Measurements from ENCODE around the gene BRI3.

BRI3 gene

DNA sequence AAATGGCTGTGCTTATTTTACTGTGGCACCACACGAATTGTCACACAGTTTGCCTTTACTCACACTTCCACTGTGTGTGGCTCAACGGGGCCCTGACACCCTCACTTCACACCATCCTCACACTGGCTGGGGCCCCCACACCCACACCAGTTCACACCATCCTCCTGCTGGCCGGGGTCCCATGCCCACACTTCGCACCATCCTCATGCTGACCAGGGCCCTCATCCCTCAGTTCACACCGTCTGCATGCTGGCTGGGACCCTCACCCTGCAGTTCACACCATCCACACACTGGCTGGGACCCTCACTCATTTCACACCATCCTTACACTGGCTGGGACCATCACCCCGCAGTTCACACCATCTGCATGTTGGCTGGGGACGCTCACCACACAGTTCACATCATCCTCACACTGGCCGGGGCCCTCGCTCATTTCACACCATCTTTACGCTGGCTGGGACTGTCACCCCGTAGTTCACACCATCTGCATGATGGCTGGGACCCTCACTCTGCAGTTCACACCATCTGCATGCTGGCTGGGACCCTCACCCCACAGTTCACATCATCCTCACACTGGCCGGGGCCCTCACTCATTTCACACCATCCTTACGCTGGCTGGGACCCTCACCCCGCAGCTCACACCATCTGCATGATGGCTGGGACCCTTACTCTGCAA, 36.0 kb downstream of the BRI3 start:
- no peak overlapping the region for H3K4me2 ChIP-seq
- H3K9ac ChIP-seq: no peak overlapping the region
- H3K36me3 ChIP-seq (ENCODE audit: insufficient read depth): no peaks in the 10 kb centered on the region
- TF ChIP-seq, protein P1, sequence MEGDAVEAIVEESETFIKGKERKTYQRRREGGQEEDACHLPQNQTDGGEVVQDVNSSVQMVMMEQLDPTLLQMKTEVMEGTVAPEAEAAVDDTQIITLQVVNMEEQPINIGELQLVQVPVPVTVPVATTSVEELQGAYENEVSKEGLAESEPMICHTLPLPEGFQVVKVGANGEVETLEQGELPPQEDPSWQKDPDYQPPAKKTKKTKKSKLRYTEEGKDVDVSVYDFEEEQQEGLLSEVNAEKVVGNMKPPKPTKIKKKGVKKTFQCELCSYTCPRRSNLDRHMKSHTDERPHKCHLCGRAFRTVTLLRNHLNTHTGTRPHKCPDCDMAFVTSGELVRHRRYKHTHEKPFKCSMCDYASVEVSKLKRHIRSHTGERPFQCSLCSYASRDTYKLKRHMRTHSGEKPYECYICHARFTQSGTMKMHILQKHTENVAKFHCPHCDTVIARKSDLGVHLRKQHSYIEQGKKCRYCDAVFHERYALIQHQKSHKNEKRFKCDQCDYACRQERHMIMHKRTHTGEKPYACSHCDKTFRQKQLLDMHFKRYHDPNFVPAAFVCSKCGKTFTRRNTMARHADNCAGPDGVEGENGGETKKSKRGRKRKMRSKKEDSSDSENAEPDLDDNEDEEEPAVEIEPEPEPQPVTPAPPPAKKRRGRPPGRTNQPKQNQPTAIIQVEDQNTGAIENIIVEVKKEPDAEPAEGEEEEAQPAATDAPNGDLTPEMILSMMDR (conservative IDR thresholded peaks at IDR 0.05; ENCODE audit: low read depth, low read length): no peak
- H4K20me1 ChIP-seq (ENCODE audit: insufficient read depth): no peaks in the 10 kb centered on the region
- no peaks in the 10 kb centered on the region for H3K79me2 ChIP-seq (ENCODE audit: insufficient read depth, low read depth)
- H3K27me3 ChIP-seq (ENCODE audit: insufficient read depth, low read depth): no peaks in the 10 kb centered on the region
- no peak overlapping the region for H3K27ac ChIP-seq
- no peak overlapping the region for H3K4me3 ChIP-seq (IDR thresholded peaks at IDR 0.05; ENCODE audit: insufficient read depth, low read depth, low read length)
- no peak overlapping the region for H2AFZ ChIP-seq (ENCODE audit: low read depth)
- no peaks in the 10 kb centered on the region for H3K4me1 ChIP-seq (ENCODE audit: low read depth, poor library complexity, severe bottlenecking)

DNA sequence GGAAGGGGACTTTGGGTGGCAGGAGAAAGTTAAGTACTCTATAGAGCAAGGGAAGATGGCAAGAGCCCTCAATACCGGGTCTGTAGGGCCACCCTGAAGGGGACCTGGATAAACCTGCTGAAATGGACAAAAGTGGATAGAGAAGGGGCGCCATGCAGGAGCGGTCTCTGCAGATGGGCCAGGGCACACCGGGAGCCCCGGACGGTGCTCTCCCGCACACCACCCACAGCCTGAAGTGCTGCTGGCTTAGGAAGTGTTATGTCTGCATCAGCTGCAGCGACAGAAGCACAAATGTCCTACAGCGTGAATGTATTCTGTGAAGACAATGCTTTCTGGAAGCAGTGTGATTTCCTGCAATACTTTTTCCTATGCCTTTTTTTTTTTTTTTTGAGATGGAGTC, 37.7 kb downstream of the BRI3 start:
- H3K9ac ChIP-seq: no peak overlapping the region
- H3K4me3 ChIP-seq (IDR thresholded peaks at IDR 0.05; ENCODE audit: insufficient read depth, low read depth, low read length): no peak overlapping the region
- H3K4me1 ChIP-seq (ENCODE audit: low read depth, poor library complexity, severe bottlenecking): no peaks in the 10 kb centered on the region
- H3K4me2 ChIP-seq: no peak overlapping the region
- H4K20me1 ChIP-seq (ENCODE audit: insufficient read depth): no peaks in the 10 kb centered on the region
- H2AFZ ChIP-seq (ENCODE audit: low read depth): no peak overlapping the region
- no peaks in the 10 kb centered on the region for H3K27me3 ChIP-seq (ENCODE audit: insufficient read depth, low read depth)
- no peak overlapping the region for H3K27ac ChIP-seq
- TF ChIP-seq, protein P1 (conservative IDR thresholded peaks at IDR 0.05; ENCODE audit: low read depth, low read length): no peak
- H3K79me2 ChIP-seq (ENCODE audit: insufficient read depth, low read depth): no peaks in the 10 kb centered on the region
- no peaks in the 10 kb centered on the region for H3K36me3 ChIP-seq (ENCODE audit: insufficient read depth)

DNA sequence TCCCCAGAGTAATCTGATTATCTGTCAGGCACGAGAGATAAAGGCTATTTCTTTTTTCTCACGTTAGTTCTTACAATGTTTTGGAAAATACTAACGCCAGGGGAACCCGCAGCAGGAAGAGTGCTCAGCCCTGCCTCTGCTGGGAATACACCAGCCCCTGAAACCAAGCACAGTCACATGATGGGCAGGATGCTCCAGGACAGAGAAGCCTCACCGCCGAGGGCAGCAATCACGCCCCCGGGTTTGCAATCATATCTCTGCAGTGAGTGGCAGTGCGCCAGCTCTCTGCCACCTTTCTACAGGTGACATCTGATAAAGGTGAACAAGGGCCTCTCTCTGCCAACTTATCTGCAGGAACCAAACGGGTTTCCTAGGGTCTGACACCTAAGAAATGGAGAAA, 39.8 kb downstream of the BRI3 start:
- Histone ChIP-seq H3K4me2 (no peak overlapping the region), H3K36me3 (ENCODE audit: insufficient read depth) (no peaks in the 10 kb centered on the region), H3K4me1 (ENCODE audit: low read depth, poor library complexity, severe bottlenecking) (no peaks in the 10 kb centered on the region)

DNA sequence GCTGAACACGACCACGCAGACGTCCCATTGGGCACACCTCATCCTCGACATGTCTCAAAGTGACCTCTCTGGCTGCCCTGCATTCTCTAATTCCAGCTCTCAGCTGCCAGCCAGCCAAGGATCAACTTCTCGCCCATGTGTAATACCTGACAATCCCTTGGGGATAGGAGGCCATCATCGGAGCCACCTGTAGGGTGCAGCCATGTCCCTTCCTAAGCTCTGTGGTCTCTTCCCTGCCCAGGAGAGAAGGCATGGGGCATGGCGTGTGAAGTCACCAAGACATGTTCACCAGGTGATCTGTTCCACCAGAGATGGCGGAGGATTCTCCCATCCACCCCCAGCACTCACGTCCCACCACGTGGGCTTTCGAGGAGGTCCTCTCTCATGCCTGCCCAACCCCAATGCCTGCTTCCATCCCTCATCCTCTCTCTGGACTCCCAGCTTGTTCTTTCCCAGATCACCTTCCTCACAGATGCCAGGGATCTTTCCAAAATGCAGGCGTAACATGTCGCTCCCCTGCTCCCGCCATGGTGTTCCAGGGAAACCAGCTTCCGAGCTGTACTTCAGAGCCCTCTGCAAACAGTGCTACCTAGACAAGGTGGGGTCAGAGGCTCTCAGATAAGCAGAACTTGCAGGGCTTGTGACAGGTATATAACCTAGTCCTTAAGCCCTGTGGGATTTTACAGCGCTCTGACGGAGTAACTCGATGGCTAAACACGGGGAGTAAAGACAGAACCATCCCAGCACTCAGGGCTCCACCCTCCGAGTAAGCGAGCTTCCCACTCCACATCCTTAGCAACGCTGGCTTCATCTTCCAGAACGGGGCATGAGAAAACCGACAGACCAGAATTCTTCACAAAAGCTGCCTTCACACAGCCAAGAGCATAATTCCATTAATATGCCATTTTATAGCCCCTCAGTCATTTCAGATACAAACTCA, 41.1 kb downstream of the BRI3 start:
- no peak overlapping the region for H3K4me2 ChIP-seq
- no peaks in the 10 kb centered on the region for H3K36me3 ChIP-seq (ENCODE audit: insufficient read depth)
- TF ChIP-seq, protein P1 (conservative IDR thresholded peaks at IDR 0.05; ENCODE audit: low read depth, low read length): no peak
- H3K79me2 ChIP-seq (ENCODE audit: insufficient read depth, low read depth): no peaks in the 10 kb centered on the region
- H3K4me3 ChIP-seq (IDR thresholded peaks at IDR 0.05; ENCODE audit: insufficient read depth, low read depth, low read length): no peak overlapping the region
- no peaks in the 10 kb centered on the region for H3K4me1 ChIP-seq (ENCODE audit: low read depth, poor library complexity, severe bottlenecking)
- H4K20me1 ChIP-seq (ENCODE audit: insufficient read depth): no peaks in the 10 kb centered on the region
- no peaks in the 10 kb centered on the region for H3K27me3 ChIP-seq (ENCODE audit: insufficient read depth, low read depth)
- no peak overlapping the region for H3K27ac ChIP-seq
- no peak overlapping the region for H3K9ac ChIP-seq
- no peak overlapping the region for H2AFZ ChIP-seq (ENCODE audit: low read depth)

More for the DNA sequence above, 39.8 kb downstream of the BRI3 start:
- TF ChIP-seq, protein P1 (conservative IDR thresholded peaks at IDR 0.05; ENCODE audit: low read depth, low read length): no peak
- Histone ChIP-seq H3K9ac (no peak overlapping the region), H3K27ac (no peak overlapping the region), H3K4me3 (IDR thresholded peaks at IDR 0.05; ENCODE audit: insufficient read depth, low read depth, low read length) (no peak overlapping the region), H3K27me3 (ENCODE audit: insufficient read depth, low read depth) (no peaks in the 10 kb centered on the region), H2AFZ (ENCODE audit: low read depth) (no peak overlapping the region), H4K20me1 (ENCODE audit: insufficient read depth) (no peaks in the 10 kb centered on the region), H3K79me2 (ENCODE audit: insufficient read depth, low read depth) (no peaks in the 10 kb centered on the region)

Data from KMS-11 (cell line).